Adipocyte (in vitro differentiated cells): Measurements from ENCODE around the gene SOX15.
A peak's percentile ranks its signal among the peaks of the same experiment; 100 is the strongest.
"Not testable (repeated sequence)": the region's sequence is repeated elsewhere in the genome, so short reads cannot be mapped to it uniquely, and the experiment has no call there.

ENCODE experiments used
- DNase-seq: peaks from one replicate; pipeline ENCODE4 v3.0.0-alpha.2; 2015; ENCODE audit warnings: low read depth
- H3K27me3 ChIP-seq: replicated peaks from 2 replicates; pipeline ENCODE4 v1.7.0; 2013; ENCODE audit warnings: mild to moderate bottlenecking, low read length, moderate library complexity; ENCODE audit not compliant: control insufficient read depth, insufficient read depth
- H3K36me3 ChIP-seq: 2 replicates; pipeline ENCODE4 v1.7.0; 2013; ENCODE audit warnings: low read length, mild to moderate bottlenecking, moderate library complexity; ENCODE audit not compliant: control insufficient read depth, insufficient read depth, severe bottlenecking
- H3K4me1 ChIP-seq: 2 replicates; pipeline ENCODE4 v1.7.0; 2013; ENCODE audit warnings: mild to moderate bottlenecking, low read length, moderate library complexity; ENCODE audit not compliant: control insufficient read depth, insufficient read depth
- H3K4me3 ChIP-seq: 2 replicates; pipeline ENCODE4 v1.7.0; 2013; ENCODE audit warnings: mild to moderate bottlenecking, low read length, moderate library complexity
- H3K9ac ChIP-seq: 2 replicates; pipeline ENCODE4 v1.7.0; 2013; ENCODE audit warnings: mild to moderate bottlenecking, low read length, moderate library complexity
- H3K9me3 ChIP-seq: 2 replicates; pipeline ENCODE4 v1.7.0; 2013; ENCODE audit warnings: mild to moderate bottlenecking, low read length, moderate library complexity; ENCODE audit not compliant: control insufficient read depth

Gene SOX15

GRCh38 chr17:7597561-7597960 lies 7.7 kb upstream of the SOX15 start:
- not testable (repeated sequence) for H3K9me3 ChIP-seq, H3K9ac ChIP-seq, H3K27me3 ChIP-seq, H3K4me1 ChIP-seq, DNase-seq, H3K4me3 ChIP-seq
- peaks cover 88% of the 10 kb centered on the region for H3K36me3 ChIP-seq

- Histone ChIP-seq H3K9ac (peak overlapping the region; percentile 26), H3K4me1 (peaks cover 24% of the 10 kb centered on the region), H3K4me3 (no peak overlapping the region), H3K9me3 (no peaks in the 10 kb centered on the region), H3K27me3 (no peaks in the 10 kb centered on the region), H3K36me3 (peaks cover 65% of the 10 kb centered on the region)
- no peak for DNase-seq
Observed at GRCh38 chr17:7593296-7593695, 3.4 kb upstream of the SOX15 start.

GRCh38 chr17:7592422-7593021 lies 2.6 kb upstream of the SOX15 start:
- H3K4me1 ChIP-seq: peaks cover 32% of the 10 kb centered on the region
- no peak overlapping the region for H3K9ac ChIP-seq
- no peak overlapping the region for H3K4me3 ChIP-seq
- H3K9me3 ChIP-seq: no peaks in the 10 kb centered on the region
- DNase-seq: no peak
- H3K27me3 ChIP-seq: no peaks in the 10 kb centered on the region
- peaks cover 64% of the 10 kb centered on the region for H3K36me3 ChIP-seq

DNA sequence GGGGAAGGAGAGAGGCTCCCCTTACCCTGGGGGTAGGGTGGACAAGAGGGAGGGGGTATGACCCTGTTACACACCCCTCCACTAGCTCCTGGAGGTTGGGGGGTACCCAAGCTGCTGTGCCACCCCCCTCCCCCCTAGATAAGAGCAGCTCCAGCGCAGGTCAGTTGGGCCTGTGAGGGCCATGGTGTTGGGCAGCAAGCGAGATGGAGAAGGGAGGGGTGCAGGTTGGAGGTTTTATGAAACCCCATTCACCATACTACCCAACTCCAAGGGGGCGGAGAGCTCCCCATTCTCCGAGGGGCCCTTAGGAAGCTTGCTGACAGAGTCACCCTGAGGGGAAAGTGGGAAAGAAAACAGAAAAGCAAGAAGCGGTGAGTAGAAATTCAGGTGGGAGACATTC lies 1.7 kb upstream of the SOX15 start:
- Histone ChIP-seq H3K4me3 (no peak overlapping the region), H3K36me3 (peaks cover 55% of the 10 kb centered on the region), H3K9me3 (no peaks in the 10 kb centered on the region), H3K4me1 (peaks cover 37% of the 10 kb centered on the region), H3K27me3 (no peaks in the 10 kb centered on the region), H3K9ac (peak overlapping the region; percentile 16)
- no peak for DNase-seq

DNA sequence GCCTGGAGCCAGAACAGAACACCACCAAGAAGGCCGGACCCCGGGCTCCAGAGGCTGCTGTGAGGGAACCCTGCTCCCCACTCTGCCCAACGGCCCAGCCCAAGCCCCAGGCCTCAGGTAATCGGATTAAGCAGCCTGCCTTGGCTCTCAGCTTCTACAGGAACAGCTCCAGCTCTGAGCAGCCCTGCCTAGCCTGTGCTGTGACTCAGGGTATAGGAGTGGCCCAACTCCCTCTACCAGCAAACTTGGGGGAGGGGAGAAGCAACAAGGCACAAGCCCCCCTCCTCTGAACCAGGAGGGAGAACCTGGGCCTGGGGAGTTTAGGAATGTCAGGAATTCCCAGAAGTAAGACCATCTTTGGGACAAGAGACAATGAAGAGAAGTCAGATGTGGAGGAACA lies 849 bp upstream of the SOX15 start:
- Histone ChIP-seq H3K36me3 (peaks cover 47% of the 10 kb centered on the region), H3K9me3 (no peaks in the 10 kb centered on the region), H3K27me3 (no peaks in the 10 kb centered on the region), H3K9ac (peak overlapping the region; percentile 16), H3K4me3 (no peak overlapping the region), H3K4me1 (peaks cover 41% of the 10 kb centered on the region)
- DNase-seq: peak; percentile 63

- DNase-seq: peak; percentile 93
- Histone ChIP-seq H3K4me3 (no peak overlapping the region), H3K27me3 (no peaks in the 10 kb centered on the region), H3K36me3 (peaks cover 33% of the 10 kb centered on the region), H3K9ac (peak overlapping the region; percentile 73), H3K9me3 (no peaks in the 10 kb centered on the region), H3K4me1 (peaks cover 48% of the 10 kb centered on the region)
Observed at GRCh38 chr17:7589204-7589868, 558 bp downstream of the SOX15 start.

DNA sequence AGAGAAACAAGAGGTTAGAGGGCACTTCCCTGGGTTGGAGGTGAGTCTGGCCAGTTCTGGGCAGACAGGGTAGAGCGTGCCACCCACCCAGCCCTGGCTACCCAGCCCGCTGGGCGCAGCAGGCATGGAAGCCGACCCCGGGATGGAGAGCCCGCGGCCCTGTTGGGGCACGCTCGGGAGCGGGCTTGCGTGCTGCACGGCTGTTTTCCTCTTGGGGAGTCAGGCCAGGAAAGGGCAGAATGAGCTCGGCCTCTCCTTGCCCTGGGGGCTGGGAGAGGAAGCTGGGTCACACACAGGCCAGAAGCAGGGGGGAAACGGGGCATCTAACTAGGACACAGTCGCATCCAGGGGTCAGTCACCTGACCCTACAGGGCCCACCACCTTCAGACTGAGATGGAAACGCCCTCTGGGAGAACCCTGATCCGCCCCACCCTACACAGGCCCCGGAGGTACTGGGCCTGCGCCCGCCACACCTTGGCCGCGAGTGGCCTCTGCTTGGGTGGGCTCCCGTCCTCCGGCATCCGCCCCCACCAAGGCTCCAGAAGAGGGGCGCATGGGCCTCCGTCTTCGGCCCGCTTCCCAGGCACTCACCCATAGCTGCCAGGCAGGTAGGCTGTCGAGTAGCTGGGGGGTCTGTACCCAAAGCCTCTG lies 1.2 kb downstream of the SOX15 start:
- no peak for DNase-seq
- Histone ChIP-seq H3K4me1 (peaks cover 49% of the 10 kb centered on the region), H3K36me3 (peaks cover 27% of the 10 kb centered on the region), H3K9ac (peak overlapping the region; percentile 73), H3K9me3 (no peaks in the 10 kb centered on the region), H3K4me3 (peak overlapping the region; percentile 3), H3K27me3 (no peaks in the 10 kb centered on the region)

DNA sequence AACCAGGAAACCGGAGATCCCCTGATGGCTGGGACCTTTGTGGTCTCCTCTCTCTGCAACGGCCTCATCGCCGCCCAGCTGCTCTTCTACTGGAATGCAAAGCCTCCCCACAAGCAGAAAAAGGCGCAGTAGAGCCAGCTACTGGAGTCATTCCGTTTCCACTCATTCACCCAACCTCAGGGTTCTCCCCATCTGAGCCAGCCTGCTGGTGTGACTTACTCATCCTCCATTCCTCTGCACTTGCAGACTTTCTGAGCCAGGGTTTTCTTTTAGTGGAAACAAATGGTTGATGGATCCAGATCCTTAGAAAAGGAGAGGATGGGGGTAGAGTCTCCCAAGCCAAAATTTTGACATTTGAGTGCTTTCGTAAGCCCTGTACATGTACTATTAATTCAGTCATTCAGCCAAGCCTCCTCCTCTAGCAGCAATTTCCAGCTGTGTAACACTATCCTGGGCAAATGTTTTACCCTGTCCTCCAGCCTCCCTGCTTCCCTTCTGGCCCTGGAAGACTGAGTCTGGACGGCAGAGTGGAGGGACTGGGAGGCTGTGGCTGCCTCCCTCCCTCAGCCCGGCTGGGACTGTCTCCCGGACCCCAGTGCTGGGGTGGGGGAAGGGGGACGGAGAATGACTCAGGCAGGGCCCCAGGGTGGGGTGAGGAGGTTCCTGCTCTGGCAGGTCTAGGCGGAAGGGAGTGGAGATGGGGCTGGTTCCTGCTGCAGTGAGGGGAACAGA lies 2.3 kb downstream of the SOX15 start:
- H3K9me3 ChIP-seq: no peaks in the 10 kb centered on the region
- peaks cover 16% of the 10 kb centered on the region for H3K36me3 ChIP-seq
- no peaks in the 10 kb centered on the region for H3K27me3 ChIP-seq
- peak; percentile 82 for DNase-seq
- peak overlapping the region; percentile 73 for H3K9ac ChIP-seq
- H3K4me1 ChIP-seq: peaks cover 57% of the 10 kb centered on the region
- H3K4me3 ChIP-seq: peak overlapping the region; percentile 35

- Histone ChIP-seq H3K36me3 (peaks cover 8% of the 10 kb centered on the region), H3K4me1 (peaks cover 64% of the 10 kb centered on the region), H3K9ac (peak overlapping the region; percentile 11), H3K4me3 (no peak overlapping the region), H3K9me3 (no peaks in the 10 kb centered on the region), H3K27me3 (no peaks in the 10 kb centered on the region)
- DNase-seq: no peak
Observed at GRCh38 chr17:7586673-7587419, 3.0 kb downstream of the SOX15 start.

DNA sequence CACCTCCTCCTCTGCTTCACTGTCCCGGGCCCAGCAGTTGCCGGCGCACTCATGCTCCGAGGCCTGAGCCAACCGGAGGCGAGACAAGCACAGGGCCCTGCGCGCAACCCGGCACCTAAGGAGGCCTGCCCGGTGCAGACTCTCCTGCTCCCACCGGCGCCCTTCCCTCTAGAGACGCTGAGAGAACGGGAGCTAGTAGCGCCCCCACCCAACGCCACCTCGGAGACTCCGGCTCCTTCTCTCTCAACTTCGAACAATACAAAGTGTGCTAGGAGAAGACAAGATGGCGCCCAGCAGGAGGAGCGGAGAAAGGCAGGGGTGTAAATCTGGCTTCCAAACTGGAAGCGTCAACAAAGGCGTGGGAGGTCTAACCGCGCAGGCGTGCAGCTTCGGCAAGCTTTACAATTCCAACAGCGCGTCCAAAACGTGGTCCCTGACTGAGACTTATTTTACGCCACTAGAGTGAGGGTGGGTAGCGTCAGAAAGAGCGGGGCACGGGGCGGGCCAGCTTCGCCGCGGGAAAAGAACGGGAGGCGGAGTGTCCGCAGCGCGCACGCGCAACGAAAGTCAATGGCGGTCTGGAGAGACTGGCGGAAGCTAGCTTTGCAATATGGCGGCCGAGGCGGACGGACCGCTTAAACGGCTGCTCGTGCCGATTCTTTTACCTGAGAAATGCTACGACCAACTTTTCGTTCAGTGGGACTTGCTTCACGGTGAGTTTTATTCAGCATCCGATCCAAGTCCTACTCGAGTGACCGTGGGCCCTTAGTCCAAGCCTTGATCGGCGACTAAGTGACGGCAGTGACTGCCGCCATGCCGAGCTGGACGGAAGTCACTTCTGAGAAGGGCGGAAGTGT lies 6.4 kb downstream of the SOX15 start, which contains the start of gene MPDU1:
Gene MPDU1, plus strand, starts transcription at position 600 of the 857 bp plus-strand sequence. Its CDS starts 11 bp downstream, at position 611.
- H3K36me3 ChIP-seq: peaks cover 6% of the 10 kb centered on the region

More for the DNA sequence above, 6.4 kb downstream of the SOX15 start, which contains the start of gene MPDU1:
- Histone ChIP-seq H3K4me3 (peak within 1 kb of the TSS; percentile 98), H3K9ac (peak within 1 kb of the TSS; percentile 96), H3K9me3 (no peaks in the 10 kb centered on the region), H3K4me1 (peaks cover 67% of the 10 kb centered on the region), H3K27me3 (no peaks in the 10 kb centered on the region)
- DNase-seq: peak; percentile 98
